Esophagus muscularis mucosa (tissue), 4 donors: Measurements from ENCODE around the gene SLC12A8. TPM values are rescaled to one million over a fixed set of nuclear protein-coding genes. Genes with fewer than 3 reads are reported as not detected.

Experiments used
- DNase-seq: peaks from one replicate; pipeline ENCODE4 v3.0.0-alpha.2; 2017; ENCODE audit errors: extremely low spot score
- H3K27ac ChIP-seq, 4 donors: fragments of 200-600 bp; sonication (generic); replicated peaks in 1 of 4; 1 replicate in 3 of 4; 2 replicates in 1 of 4; pipeline ENCODE4 v1.5.1; 2016 to 2019; ENCODE audit warnings: mild to moderate bottlenecking in 1 of 4
- H3K27me3 ChIP-seq, 4 donors: fragments of 200-600 bp; sonication (generic); one replicate each; pipeline versions ENCODE4 v1.5.1 to v1.6.0; 2016 to 2019
- H3K36me3 ChIP-seq, 4 donors: fragments of 200-600 bp; sonication (generic); one replicate each; pipeline ENCODE4 v1.5.1; 2016 to 2019
- H3K4me1 ChIP-seq, 4 donors: fragments of 200-600 bp; sonication (generic); one replicate each; pipeline ENCODE4 v1.5.1; 2016 to 2019
- H3K4me3 ChIP-seq, 4 donors: fragments of 200-600 bp; sonication (generic); 1 replicate in 2 of 4; 2 replicates in 2 of 4; pipeline ENCODE4 v1.5.1; 2016 to 2019; ENCODE audit warnings: mild to moderate bottlenecking in 4 of 4, moderate library complexity in 1 of 4
- H3K9me3 ChIP-seq, 4 donors: fragments of 200-600 bp; sonication (generic); 1 replicate in 3 of 4; 2 replicates in 1 of 4; pipeline ENCODE4 v1.5.1; 2016 to 2019
- CTCF ChIP-seq, 3 experiments: fragments of 200-600 bp in 2 of 3; fragments of 450-650 bp in 1 of 3; sonication (generic) in 2 of 3; IDR thresholded peaks; one replicate each; pipeline ENCODE4 v1.5.1; 2017 to 2019; ENCODE audit warnings: antibody characterized with exemption in 3 of 3, mild to moderate bottlenecking in 2 of 3, moderate library complexity in 1 of 3
- EP300 ChIP-seq: sonication (generic); formaldehyde crosslinking; IDR thresholded peaks from one replicate; pipeline ENCODE4 v1.6.1; 2017; ENCODE audit warnings: antibody characterized with exemption
- POLR2A ChIP-seq: fragments of 450-650 bp; IDR thresholded peaks from one replicate; pipeline ENCODE4 v1.6.1; 2017; ENCODE audit warnings: antibody characterized with exemption, moderate library complexity, mild to moderate bottlenecking, low read depth
- POLR2AphosphoS5 ChIP-seq, 2 donors: sonication (generic); formaldehyde crosslinking; IDR thresholded peaks; one replicate each; pipeline ENCODE4 v1.6.1; 2017; ENCODE audit warnings: antibody characterized with exemption in 2 of 2
- WGBS: methylation state at CpG from one replicate; pipeline ENCODE4 v1.1.5; 2018; 5-methylcytosine and 5-hydroxymethylcytosine counted together
- intact Hi-C: fragments of 100-400 bp; cut with DNase I; formaldehyde crosslinking; loops from one replicate; pipeline ENCODE4 v1.15.1; 2023
- total RNA-seq, 4 donors: library from RNA; depleted of rRNA; stranded (reverse); fragments of >200 nt; gene quantifications; one replicate each; pipeline versions ENCODE4 v1.1.0 to v1.2.1, GENCODE V29; 2016

The SLC12A8 gene
- total RNA-seq, 4 donors from 2014 or later = 0.46 to 2.9 (median 1.6) TPM; not detected in 1

DNA sequence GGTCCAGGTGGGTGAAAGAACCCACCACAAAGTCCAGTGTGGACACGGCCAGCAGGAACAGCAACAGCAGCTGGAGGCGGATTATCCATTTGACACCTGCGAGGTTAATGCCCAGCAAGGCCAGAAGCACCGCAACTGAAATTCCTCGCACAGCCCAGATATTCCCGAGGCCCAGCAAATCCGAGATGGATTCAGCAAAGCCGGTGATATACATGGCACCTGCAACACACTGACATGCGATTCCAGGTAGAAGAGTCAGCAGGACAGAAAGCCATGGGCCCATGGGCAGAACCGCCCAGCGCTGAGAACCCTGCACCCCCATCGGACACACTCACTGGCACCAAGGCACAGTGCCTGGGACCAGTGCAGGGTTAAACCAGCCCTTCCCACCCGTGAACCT is 34.8 kb downstream of the SLC12A8 start:
- DNase-seq = no peak
- H3K4me1 ChIP-seq = peaks cover 0 to 6% (median 0%) of the 10 kb centered on the region in 4 donors
- H3K9me3 ChIP-seq = no peaks in the 10 kb centered on the region
- H3K27me3 ChIP-seq = no peaks in the 10 kb centered on the region
- no peak overlapping the region for H3K27ac ChIP-seq
- TF ChIP-seq CTCF (IDR thresholded peaks at IDR 0.05) (no peak), POLR2A (no peak), EP300 (no peak)
- 97% methylated on average over 13 of the region's 13 CpGs for WGBS
- no peak overlapping the region for H3K4me3 ChIP-seq
- intact Hi-C loops = no loop called here
- H3K36me3 ChIP-seq = no peaks in the 10 kb centered on the region

DNA sequence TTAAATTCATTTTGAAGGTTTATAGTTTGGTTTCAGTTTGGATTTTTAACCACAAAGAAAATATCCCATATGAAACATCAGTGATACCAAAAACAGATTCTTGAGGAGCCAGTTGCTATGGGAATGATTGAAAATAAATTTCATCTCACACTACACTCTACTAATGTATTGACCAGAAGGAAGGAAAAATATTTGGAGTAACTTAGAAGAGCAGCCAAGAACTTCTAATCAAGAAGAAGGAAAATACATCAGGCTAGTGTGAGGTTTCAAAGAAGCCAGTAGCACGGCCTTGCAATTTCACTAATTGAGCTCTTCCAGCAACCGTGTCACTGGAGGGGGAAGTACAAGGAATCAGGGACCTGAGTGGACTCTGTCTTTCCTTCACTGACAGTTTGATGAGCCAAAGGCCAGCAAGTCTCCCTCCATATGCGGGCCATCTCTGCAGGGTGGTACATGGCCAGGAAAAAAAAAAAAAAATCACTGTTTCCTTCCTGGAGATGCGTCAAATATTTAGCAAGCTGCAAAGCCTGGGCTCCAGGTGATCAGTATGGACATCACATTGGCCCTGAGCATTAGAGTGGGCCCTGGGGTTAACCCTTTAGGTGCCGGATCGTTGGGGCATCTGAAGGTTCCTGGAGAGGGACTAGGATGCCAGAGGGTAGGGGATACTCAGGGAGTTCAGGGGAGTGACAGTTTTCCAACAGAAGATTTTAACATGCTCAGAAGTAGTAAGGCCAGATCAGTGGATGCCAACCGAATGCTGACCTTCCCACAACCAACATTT is 37.1 kb downstream of the SLC12A8 start:
- H3K9me3 ChIP-seq = no peaks in the 10 kb centered on the region
- DNase-seq = no peak
- WGBS = 61% methylated on average over 7 of the region's 7 CpGs
- intact Hi-C loops = no loop called here
- no peak overlapping the region for H3K27ac ChIP-seq
- TF ChIP-seq EP300 = no peak
- TF ChIP-seq CTCF (IDR thresholded peaks at IDR 0.05) = no peak
- no peak for TF ChIP-seq POLR2AphosphoS5 (IDR thresholded peaks at IDR 0.05)
- no peak for TF ChIP-seq POLR2A
- H3K36me3 ChIP-seq = no peaks in the 10 kb centered on the region
- H3K4me1 ChIP-seq = peaks cover 0 to 6% (median 0%) of the 10 kb centered on the region in 4 donors
- H3K4me3 ChIP-seq = no peak overlapping the region
- H3K27me3 ChIP-seq = no peaks in the 10 kb centered on the region

GRCh38 chr3:125172346-125172745 is 40.2 kb downstream of the SLC12A8 start:
- TF ChIP-seq CTCF (IDR thresholded peaks at IDR 0.05) (no peak), POLR2A (no peak), POLR2AphosphoS5 (IDR thresholded peaks at IDR 0.05) (no peak), EP300 (no peak)
- Histone ChIP-seq H3K27ac (no peak overlapping the region), H3K4me1 (peaks cover 0 to 18% (median 0%) of the 10 kb centered on the region in 4 donors), H3K36me3 (no peaks in the 10 kb centered on the region), H3K9me3 (no peaks in the 10 kb centered on the region), H3K27me3 (no peaks in the 10 kb centered on the region), H3K4me3 (no peak overlapping the region)
- intact Hi-C loops = no loop called here
- 92% methylated on average over 2 of the region's 2 CpGs for WGBS
- no peak for DNase-seq

- Histone ChIP-seq H3K4me3 (no peak overlapping the region), H3K27ac (no peak overlapping the region), H3K4me1 (peaks cover 0 to 17% (median 6%) of the 10 kb centered on the region in 4 donors), H3K9me3 (no peaks in the 10 kb centered on the region), H3K36me3 (no peaks in the 10 kb centered on the region), H3K27me3 (no peaks in the 10 kb centered on the region)
- TF ChIP-seq POLR2A (no peak), EP300 (no peak), POLR2AphosphoS5 (IDR thresholded peaks at IDR 0.05) (no peak), CTCF (IDR thresholded peaks at IDR 0.05) (no peak)
- WGBS = 42% methylated on average over 4 of the region's 4 CpGs
- DNase-seq = no peak
- intact Hi-C loops = loop anchor here (5.0 to 10.0 kb wide), 2 partner anchors 172 to 234 kb away; partner anchors contain the start of gene MUC13
Measured at GRCh38 chr3:125168711-125169393, 43.7 kb downstream of the SLC12A8 start.
